T-helper 17 cell (primary cell): ENCODE measurements around the gene BAIAP2L2. TPM values are rescaled to one million over a fixed set of nuclear protein-coding genes. Genes with fewer than 3 reads are reported as not detected.
A peak's percentile ranks its signal among the peaks of the same experiment; 100 is the strongest.
"Not testable (repeated sequence)": the region's sequence is repeated elsewhere in the genome, so short reads cannot be mapped to it uniquely, and the experiment has no call there.

Experiments
- ATAC-seq: fragments of 150-1000 bp; cut with Tn5 transposase; 2 replicates; pipeline ENCODE4 v1.10.0; 2021; ENCODE audit warnings: mild to moderate bottlenecking, moderate library complexity
- DNase-seq, 3 donors: peaks; one replicate each; pipeline versions ENCODE4 v3.0.0 to v3.0.0-alpha.2; 2020 to 2021
- H3K9me3 ChIP-seq: one replicate; pipeline ENCODE4 v1.7.0; 2013; ENCODE audit warnings: low read length, mild to moderate bottlenecking; ENCODE audit not compliant: control insufficient read depth, poor library complexity, severe bottlenecking
- H3K27ac Mint-ChIP-seq: one replicate; pipeline ENCODE4 v1.8.0; 2022; ENCODE audit warnings: mild to moderate bottlenecking, moderate library complexity, mixed read lengths
- H3K27me3 Mint-ChIP-seq: one replicate; pipeline ENCODE4 v1.8.0; 2022; ENCODE audit warnings: mixed read lengths
- H3K36me3 Mint-ChIP-seq: one replicate; pipeline ENCODE4 v1.8.0; 2022; ENCODE audit warnings: low read depth, mixed read lengths
- H3K4me1 Mint-ChIP-seq: one replicate; pipeline ENCODE4 v1.8.0; 2022; ENCODE audit warnings: mild to moderate bottlenecking, mixed read lengths
- H3K4me3 Mint-ChIP-seq: one replicate; pipeline ENCODE4 v1.8.0; 2022; ENCODE audit warnings: mild to moderate bottlenecking, moderate library complexity, mixed read lengths
- total RNA-seq, 4 donors: library from RNA in 2 of 4; stranded (reverse) in 2 of 4; gene quantifications; one replicate each; pipeline ENCODE4 v1.2.3 and lab custom pipeline; 2022 to 2026

The BAIAP2L2 gene, protein sequence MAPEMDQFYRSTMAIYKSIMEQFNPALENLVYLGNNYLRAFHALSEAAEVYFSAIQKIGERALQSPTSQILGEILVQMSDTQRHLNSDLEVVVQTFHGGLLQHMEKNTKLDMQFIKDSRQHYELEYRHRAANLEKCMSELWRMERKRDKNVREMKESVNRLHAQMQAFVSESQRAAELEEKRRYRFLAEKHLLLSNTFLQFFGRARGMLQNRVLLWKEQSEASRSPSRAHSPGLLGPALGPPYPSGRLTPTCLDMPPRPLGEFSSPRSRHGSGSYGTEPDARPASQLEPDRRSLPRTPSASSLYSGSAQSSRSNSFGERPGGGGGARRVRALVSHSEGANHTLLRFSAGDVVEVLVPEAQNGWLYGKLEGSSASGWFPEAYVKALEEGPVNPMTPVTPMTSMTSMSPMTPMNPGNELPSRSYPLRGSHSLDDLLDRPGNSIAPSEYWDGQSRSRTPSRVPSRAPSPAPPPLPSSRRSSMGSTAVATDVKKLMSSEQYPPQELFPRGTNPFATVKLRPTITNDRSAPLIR
- total RNA-seq (1 to 10 TPM in 1 of 2 donors, under 1 TPM in 1; 0.86 to 1.3 TPM), total RNA-seq (lab: John Stamatoyannopoulos, UW) (0.90 to 1.5 reads per million in 2 donors)

DNA sequence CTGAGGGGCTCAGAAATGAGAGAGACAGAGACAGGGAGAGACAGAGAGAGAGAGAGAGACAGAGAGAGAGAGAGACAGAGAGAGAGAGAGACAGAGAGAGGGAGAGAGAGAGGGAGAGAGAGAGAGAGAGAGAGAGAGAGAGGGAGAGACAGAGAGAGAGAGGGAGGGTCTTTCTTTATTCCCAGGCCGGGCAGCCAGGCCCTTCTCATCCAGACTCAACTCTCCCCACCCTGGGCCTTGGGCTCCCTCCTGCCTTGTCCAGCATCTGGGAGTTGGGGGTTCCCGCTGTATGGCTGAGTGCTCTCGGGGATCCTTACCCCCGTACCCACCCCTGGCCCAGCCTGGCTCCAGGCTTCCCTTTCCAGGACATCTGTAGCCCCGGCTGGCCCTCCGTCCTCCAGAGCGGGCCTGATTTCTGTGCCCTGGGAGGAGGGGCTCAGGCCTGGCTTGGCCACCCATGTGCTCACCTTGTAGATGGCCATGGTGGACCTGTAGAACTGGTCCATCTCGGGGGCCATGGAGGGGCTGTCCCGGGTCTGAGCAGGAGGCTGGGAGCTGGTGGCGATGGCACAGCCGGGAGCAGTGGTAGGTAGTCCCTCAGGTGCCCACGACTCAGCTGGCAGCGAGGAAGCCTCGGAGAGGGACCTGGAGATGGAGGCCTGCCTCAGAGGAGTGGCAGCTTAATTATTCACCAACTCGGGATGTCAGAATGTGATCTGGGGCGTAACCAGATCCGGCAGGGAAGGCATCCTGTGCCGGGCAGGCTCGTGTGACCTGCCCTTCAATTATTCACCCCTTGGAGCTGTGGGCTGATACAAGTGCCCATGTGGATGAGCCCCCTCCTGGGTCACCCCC is at the start of gene BAIAP2L2:
BAIAP2L2 (minus strand) TSS at position 677 of the 855 bp plus-strand sequence; CDS start at position 518, 159 bp downstream.
- DNase-seq (no peak), ATAC-seq (no peak)
- peaks cover 12% of the 10 kb centered on the region for H3K4me1 Mint-ChIP-seq
- peak within 1 kb of the TSS; percentile 54 for H3K27ac Mint-ChIP-seq
- no peaks in the 10 kb centered on the region for H3K9me3 ChIP-seq
- peaks cover 4% of the 10 kb centered on the region for H3K36me3 Mint-ChIP-seq
- no peaks in the 10 kb centered on the region for H3K27me3 Mint-ChIP-seq
- peak within 1 kb of the TSS; percentile 66 for H3K4me3 Mint-ChIP-seq

DNA sequence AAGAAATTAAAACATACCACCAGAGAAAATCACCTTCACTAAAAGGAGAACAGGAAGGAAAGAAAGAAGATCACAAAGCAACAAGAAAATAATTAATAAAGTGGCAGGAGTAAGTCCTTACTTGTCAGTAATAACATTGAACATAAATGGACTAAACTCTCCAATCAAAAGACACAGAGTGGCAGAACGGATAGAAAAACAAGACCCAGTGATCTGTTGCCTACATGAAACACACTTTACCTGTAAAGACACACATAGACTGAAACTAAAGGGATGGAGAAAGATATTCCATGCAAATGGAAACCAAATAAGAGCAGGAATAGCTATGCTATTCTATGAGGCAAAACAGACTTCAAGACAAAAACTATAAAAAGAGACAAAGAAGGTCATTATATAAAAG is 45.2 kb upstream of the BAIAP2L2 start:
- H3K36me3 Mint-ChIP-seq, result peaks cover 9% of the 10 kb centered on the region
- ATAC-seq, result no peak

DNA sequence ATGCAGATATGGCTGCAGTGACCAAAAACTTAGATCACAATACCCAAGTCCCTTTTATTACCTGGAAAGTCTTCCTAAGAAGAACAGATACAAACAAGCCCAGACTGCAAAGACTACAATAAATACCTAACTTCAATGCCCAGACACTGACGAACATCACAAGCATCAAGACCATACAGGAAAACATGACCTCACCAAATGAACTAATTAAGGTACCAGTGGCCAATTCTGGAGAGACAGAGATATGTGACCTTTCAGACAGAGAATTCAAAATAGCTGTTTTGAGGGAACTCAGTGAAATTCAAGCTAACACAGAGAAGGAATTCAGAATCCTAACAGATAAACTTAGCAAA is 44.1 kb upstream of the BAIAP2L2 start:
- H3K4me1 Mint-ChIP-seq, result peaks cover 14% of the 10 kb centered on the region
- not testable (repeated sequence) for H3K27me3 Mint-ChIP-seq, H3K9me3 ChIP-seq, DNase-seq, ATAC-seq, H3K36me3 Mint-ChIP-seq, H3K4me3 Mint-ChIP-seq
- H3K27ac Mint-ChIP-seq, result peak overlapping the region; percentile 32

More for the DNA sequence above, 45.2 kb upstream of the BAIAP2L2 start:
- no peak for DNase-seq
- no peak overlapping the region for H3K27ac Mint-ChIP-seq
- H3K4me1 Mint-ChIP-seq, result peaks cover 16% of the 10 kb centered on the region
- no peaks in the 10 kb centered on the region for H3K9me3 ChIP-seq
- no peak overlapping the region for H3K4me3 Mint-ChIP-seq
- no peaks in the 10 kb centered on the region for H3K27me3 Mint-ChIP-seq

DNA sequence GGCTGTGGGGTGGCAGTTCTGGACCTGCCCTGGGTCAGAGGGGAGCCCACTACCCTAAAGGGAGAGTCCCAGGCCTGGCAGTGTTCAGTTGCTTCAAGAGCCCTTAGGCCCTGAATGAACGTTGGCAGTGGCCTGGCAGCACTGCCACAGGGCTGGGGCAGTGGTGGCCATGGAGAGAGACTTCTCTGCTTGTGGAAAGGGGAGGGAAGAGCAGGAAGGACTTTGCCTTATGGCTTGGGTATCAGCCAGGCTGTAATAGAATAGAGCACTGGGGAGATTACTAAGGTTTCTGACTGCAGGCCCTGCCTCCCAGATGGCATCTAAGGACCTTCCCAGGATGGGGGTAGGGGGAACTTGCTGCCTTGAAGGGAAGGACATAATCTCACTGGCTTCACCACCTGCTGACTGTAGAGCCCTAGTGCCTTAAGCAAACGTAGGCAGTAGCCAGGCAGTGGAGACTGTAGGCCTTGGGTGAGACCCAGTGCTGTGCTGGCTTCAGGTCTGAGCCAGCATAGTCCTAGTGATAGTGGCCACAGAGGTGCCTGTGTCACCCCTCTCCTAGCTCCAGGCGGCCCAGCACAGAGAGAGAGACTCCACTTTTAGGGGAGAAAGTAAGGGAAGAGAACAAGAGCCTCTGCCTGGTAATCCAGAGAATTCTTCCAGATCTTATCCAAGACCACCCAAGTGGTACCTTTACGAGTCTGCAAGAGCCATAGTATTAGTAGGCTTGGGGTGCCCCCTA is 43.5 kb upstream of the BAIAP2L2 start:
- Mint-ChIP-seq H3K27ac (peak overlapping the region; percentile 45), H3K4me3 (no peak overlapping the region), H3K27me3 (no peaks in the 10 kb centered on the region), H3K36me3 (peaks cover 9% of the 10 kb centered on the region), H3K4me1 (peaks cover 14% of the 10 kb centered on the region)
- H3K9me3 ChIP-seq, result no peaks in the 10 kb centered on the region
- DNase-seq (no peak), ATAC-seq (no peak)

DNA sequence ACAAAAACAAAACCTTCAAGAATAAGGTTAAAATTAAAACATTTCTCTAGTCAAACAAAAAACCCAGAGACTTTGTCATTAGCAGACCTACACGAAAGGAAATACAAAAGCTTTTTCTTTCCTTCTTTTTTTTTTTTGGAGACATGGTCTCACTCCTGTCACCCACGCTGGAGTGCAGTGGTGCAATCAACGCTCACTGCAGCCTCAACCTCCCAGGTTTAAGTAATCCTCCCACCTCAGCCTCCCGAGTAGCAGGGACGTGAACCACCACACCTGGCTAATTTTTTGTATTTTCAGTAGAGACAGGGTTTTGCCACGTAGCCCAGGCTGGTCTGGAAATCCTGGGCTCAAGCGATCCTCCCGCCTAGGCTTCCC is 40.6 kb upstream of the BAIAP2L2 start:
- ATAC-seq (no peak), DNase-seq (no peak)
- H3K9me3 ChIP-seq, result no peaks in the 10 kb centered on the region
- Mint-ChIP-seq H3K27ac (no peak overlapping the region), H3K27me3 (no peaks in the 10 kb centered on the region), H3K4me3 (no peak overlapping the region), H3K36me3 (peaks cover 7% of the 10 kb centered on the region), H3K4me1 (peaks cover 24% of the 10 kb centered on the region)

DNA sequence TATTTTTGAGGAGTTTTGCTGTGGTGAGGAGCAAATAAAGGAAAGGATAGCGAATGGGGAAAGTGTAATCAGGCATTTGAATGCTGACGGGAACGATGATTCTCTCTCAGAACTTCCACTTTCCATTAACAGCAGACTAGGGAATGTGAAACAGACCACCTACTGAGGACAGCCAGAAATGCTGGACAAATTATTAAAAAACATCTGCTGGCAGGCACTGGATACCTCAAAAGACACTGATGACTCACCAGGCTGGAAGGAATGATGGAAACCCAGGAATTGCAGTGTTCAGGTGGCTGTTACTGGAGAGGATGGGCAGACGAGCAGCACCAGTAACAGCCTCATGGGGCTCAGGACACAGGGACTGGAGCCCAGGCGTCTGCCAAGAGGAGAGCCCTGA is 37.8 kb upstream of the BAIAP2L2 start:
- H3K27me3 Mint-ChIP-seq, result no peaks in the 10 kb centered on the region
- no peak for ATAC-seq
- H3K4me3 Mint-ChIP-seq, result no peak overlapping the region
- peaks cover 20% of the 10 kb centered on the region for H3K4me1 Mint-ChIP-seq
- H3K27ac Mint-ChIP-seq, result peak overlapping the region; percentile 41
- peaks cover 6% of the 10 kb centered on the region for H3K36me3 Mint-ChIP-seq
- DNase-seq, result no peak
- H3K9me3 ChIP-seq, result no peaks in the 10 kb centered on the region

DNA sequence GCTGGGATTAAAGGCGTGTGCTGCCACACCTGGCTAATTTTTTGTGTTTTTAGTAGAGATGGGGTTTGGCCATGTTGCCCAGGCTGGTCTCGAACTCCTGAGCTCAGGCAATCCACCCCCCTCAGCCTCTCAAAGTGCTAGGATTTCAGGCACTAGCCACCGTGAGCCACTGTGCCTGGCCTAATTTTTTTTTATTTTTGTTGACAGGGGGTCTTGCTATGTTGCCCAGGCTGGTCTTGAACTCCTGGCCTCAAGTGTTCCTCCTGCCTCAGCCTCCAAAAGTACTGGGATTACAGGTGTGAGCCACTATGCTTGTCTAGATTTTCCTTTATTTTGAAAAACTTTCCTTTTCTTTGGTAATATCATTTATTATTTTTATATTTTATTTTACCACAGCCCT is 35.7 kb upstream of the BAIAP2L2 start:
- not testable (repeated sequence) for DNase-seq, H3K27me3 Mint-ChIP-seq, H3K9me3 ChIP-seq, H3K27ac Mint-ChIP-seq, ATAC-seq, H3K4me3 Mint-ChIP-seq, H3K36me3 Mint-ChIP-seq
- H3K4me1 Mint-ChIP-seq, result peaks cover 15% of the 10 kb centered on the region

DNA sequence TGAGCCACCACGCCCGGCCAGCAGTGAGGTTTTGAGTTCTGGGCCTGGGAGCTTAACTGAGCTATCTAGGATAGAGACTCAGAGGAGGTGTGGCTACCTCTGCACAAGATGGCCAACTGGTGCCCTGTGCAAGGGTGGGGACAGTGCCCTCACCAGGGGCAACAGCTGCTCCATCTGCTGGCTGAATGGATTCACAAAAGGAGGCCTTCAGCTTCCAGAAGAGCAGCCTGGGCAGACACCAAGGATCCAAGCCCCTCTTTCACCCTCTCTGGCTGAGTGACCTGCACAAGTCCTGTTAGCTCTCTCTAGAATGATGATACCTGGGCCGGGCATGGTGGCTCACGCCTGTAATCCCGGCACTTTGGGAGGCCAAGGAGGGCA is 33.5 kb upstream of the BAIAP2L2 start:
- Mint-ChIP-seq H3K4me1 (peaks cover 13% of the 10 kb centered on the region), H3K27me3 (no peaks in the 10 kb centered on the region), H3K4me3 (no peak overlapping the region), H3K36me3 (peaks cover 2% of the 10 kb centered on the region), H3K27ac (no peak overlapping the region)
- no peak for DNase-seq
- H3K9me3 ChIP-seq, result no peaks in the 10 kb centered on the region
- ATAC-seq, result no peak

DNA sequence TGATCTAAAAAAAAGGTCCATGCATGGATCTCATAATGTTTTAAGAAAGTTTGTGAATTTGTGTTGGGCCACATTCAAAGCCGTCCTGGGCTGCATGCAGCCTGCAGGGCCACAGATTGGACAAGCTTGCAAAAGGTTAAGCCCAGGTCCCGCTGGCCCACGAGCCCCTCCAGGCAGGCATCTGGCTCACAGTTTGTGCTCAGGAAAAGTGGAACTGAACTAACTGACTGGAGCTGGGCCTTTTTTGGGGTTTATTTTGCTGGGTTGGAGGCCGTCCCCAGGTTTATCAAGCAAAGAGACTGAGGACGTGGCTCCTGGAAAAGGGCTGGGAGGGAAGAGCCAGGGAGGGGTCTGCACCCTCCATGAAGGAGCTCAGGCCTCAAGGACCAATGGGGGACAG is 32.1 kb upstream of the BAIAP2L2 start:
- no peaks in the 10 kb centered on the region for H3K9me3 ChIP-seq
- Mint-ChIP-seq H3K4me1 (peaks cover 5% of the 10 kb centered on the region), H3K4me3 (no peak overlapping the region), H3K27me3 (no peaks in the 10 kb centered on the region), H3K27ac (no peak overlapping the region), H3K36me3 (peaks cover 2% of the 10 kb centered on the region)
- DNase-seq, result no peak
- ATAC-seq, result no peak

DNA sequence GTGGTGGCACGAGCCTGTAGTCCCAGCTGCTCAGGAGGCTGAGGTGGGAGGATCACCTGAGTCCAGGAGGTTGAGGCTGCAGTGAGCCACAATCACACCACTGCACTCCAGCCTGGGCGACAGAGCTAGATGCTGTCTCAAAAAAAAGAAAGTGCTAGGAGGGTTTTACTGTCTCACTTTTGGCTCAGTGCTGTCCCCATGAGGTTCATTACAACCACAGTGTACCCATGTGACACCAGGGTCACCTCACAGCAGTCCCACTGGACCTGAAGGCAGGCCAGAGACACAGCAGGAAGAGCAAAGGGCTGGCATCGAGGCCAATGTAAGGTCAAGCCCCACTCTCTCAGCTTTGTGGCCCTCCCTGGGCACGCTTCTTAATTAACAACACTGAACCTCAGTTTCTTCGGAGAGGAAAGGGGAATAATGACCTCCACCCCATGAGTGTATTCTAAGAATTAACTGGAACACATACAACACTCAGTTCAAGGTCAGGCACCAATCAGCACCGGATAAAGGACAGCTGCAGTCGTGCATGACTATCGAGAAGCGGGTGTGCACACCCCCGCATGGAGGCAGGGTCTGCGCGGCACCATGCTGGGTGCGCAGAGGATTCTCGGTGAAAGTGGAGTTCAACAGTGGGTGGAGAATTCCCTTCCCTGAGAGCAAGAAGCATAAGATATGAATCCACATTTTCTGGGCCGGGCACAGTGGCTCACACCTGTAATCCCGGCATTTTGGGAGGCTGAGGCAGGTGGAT is 30.9 kb upstream of the BAIAP2L2 start:
- Mint-ChIP-seq H3K4me3 (no peak overlapping the region), H3K27me3 (no peaks in the 10 kb centered on the region), H3K36me3 (peaks cover 2% of the 10 kb centered on the region), H3K27ac (no peak overlapping the region), H3K4me1 (peaks cover 4% of the 10 kb centered on the region)
- no peaks in the 10 kb centered on the region for H3K9me3 ChIP-seq
- DNase-seq (no peak), ATAC-seq (no peak)

DNA sequence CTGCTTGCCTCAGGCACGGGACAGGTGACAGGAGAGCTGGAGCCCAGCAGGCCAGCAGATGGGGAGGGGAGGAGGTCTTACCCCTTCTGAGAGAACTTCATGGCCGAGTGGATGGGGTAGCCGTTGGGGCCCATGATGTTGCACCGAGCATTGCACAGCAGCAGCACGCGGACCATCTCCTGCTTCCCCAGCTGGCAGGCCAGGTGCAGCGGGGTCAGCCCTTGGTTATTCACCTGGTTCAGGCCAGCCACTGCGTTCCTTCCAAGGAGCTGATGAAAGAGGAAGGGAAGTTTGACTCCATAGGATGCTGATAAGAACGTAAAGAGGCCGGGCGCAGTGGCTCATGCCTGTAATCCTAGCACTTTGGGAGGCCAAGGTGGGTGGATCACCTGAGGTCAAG is 29.4 kb upstream of the BAIAP2L2 start:
- ATAC-seq (no peak), DNase-seq (no peak)
- Mint-ChIP-seq H3K4me3 (no peak overlapping the region), H3K27me3 (no peaks in the 10 kb centered on the region), H3K4me1 (peaks cover 5% of the 10 kb centered on the region), H3K36me3 (peaks cover 2% of the 10 kb centered on the region), H3K27ac (no peak overlapping the region)
- no peaks in the 10 kb centered on the region for H3K9me3 ChIP-seq

DNA sequence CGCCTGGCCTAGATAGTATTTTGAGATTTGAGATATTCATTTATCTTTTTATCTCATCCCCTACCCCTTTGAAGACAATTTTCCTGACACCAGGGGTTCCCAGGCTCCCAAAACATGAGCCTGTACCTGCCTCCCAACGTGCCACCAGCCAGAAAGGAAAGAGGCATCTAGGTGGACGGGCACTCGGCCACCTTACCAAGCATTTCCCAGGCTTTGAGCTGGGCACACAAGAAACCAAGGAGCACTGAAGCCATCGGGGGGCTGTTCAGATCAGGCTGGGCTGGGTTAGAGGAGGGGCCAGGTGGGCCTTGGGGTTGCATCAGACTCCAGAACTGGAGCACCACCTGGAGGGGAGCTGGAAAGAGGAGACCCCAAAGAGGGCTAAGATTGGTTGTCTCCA is 28.5 kb upstream of the BAIAP2L2 start:
- Mint-ChIP-seq H3K4me3 (no peak overlapping the region), H3K27ac (no peak overlapping the region), H3K27me3 (no peaks in the 10 kb centered on the region), H3K4me1 (peaks cover 5% of the 10 kb centered on the region), H3K36me3 (peaks cover 2% of the 10 kb centered on the region)
- ATAC-seq, result no peak
- DNase-seq, result no peak
- H3K9me3 ChIP-seq, result no peaks in the 10 kb centered on the region
